IMR-90 (cell line): ENCODE measurements around the gene MRS2. TPM values are rescaled to one million over a fixed set of nuclear protein-coding genes. Genes with fewer than 3 reads are reported as not detected.

Experiments used
- ATAC-seq: fragments of 200-7000 bp; cut with Tn5 transposase; 2 replicates; pipeline ENCODE4 v1.9.1; 2020; ENCODE audit warnings: low read depth, mild to moderate bottlenecking, moderate library complexity
- BruUV-seq: library from RNA; stranded (reverse); fragments of 400-500 nt; replicated peaks from 2 replicates; lab custom pipeline; 2021; lab: Mats Ljungman, UMichigan
- CTCF ChIA-PET: fragments of 300-600 bp; formaldehyde crosslinking; extraction: SDS; loops from one replicate; lab custom pipeline; 2021; ENCODE audit warnings: antibody characterized with exemption; lab: Yijun Ruan, JAX
- POLR2A ChIA-PET: fragments of 300-600 bp; sonication (Branson Sonifier 250); formaldehyde crosslinking; loops from one replicate; lab custom pipeline; 2022; ENCODE audit warnings: antibody characterized with exemption; ENCODE audit not compliant: unreplicated experiment; lab: Charles Lee
- DNase-seq: peaks from one replicate; pipeline ENCODE4 v3.0.0; 2013
- H2AFZ ChIP-seq: replicated peaks from 2 replicates; pipeline ENCODE3; 2013; ENCODE audit warnings: low read length, mild to moderate bottlenecking; ENCODE audit not compliant: poor library complexity
- H2AK5ac ChIP-seq: 2 replicates; pipeline ENCODE4 v1.6.1; 2013; ENCODE audit warnings: low read depth, low read length, inconsistent platforms
- H2AK9ac ChIP-seq: replicated peaks from 2 replicates; pipeline ENCODE3; 2013; ENCODE audit warnings: mild to moderate bottlenecking, low read depth, low read length, moderate library complexity; ENCODE audit not compliant: poor library complexity
- H2BK120ac ChIP-seq: 2 replicates; pipeline ENCODE4 v1.6.1; 2013; ENCODE audit warnings: low read depth, low read length, inconsistent platforms
- H2BK15ac ChIP-seq: 3 replicates; pipeline ENCODE4 v1.6.1; 2013; ENCODE audit warnings: low read depth, low read length, inconsistent platforms
- H2BK20ac ChIP-seq: 2 replicates; pipeline ENCODE4 v1.6.1; 2013; ENCODE audit warnings: low read depth, mild to moderate bottlenecking, inconsistent platforms, low read length, moderate library complexity
- H2BK5ac ChIP-seq: 2 replicates; pipeline ENCODE4 v1.6.1; 2013; ENCODE audit warnings: mild to moderate bottlenecking, low read depth, low read length, inconsistent platforms; ENCODE audit not compliant: poor library complexity, severe bottlenecking
- H3K14ac ChIP-seq: replicated peaks from 2 replicates; pipeline ENCODE4 v1.6.1; 2013; ENCODE audit warnings: low read depth, low read length, inconsistent platforms
- H3K18ac ChIP-seq: 2 replicates; pipeline ENCODE4 v1.6.1; 2013; ENCODE audit warnings: low read depth, low read length, control low read depth
- H3K23ac ChIP-seq: 2 replicates; pipeline ENCODE4 v1.6.1; 2013; ENCODE audit warnings: low read depth, low read length, inconsistent platforms
- H3K27ac ChIP-seq: 2 replicates; pipeline ENCODE4 v1.5.1; 2013; ENCODE audit warnings: mild to moderate bottlenecking, control low read depth, low read length; ENCODE audit not compliant: insufficient read depth
- H3K27me3 ChIP-seq: 2 replicates; pipeline ENCODE4 v1.6.1; 2013; ENCODE audit warnings: low read length; ENCODE audit not compliant: control insufficient read depth, insufficient read depth
- H3K36me3 ChIP-seq: 2 replicates; pipeline ENCODE4 v1.6.1; 2013; ENCODE audit warnings: low read length, mixed read lengths; ENCODE audit not compliant: control insufficient read depth, insufficient read depth
- H3K4ac ChIP-seq: 2 replicates; pipeline ENCODE4 v1.6.1; 2013; ENCODE audit warnings: low read depth, low read length, inconsistent platforms
- H3K4me1 ChIP-seq: 2 replicates; pipeline ENCODE4 v1.6.1; 2013; ENCODE audit warnings: low read length, mixed read lengths; ENCODE audit not compliant: control insufficient read depth, insufficient read depth
- H3K4me2 ChIP-seq: 2 replicates; pipeline ENCODE4 v1.6.1; 2013; ENCODE audit warnings: low read depth, mild to moderate bottlenecking, control low read depth, low read length, moderate library complexity
- H3K4me3 ChIP-seq: 2 replicates; pipeline ENCODE4 v1.5.1; 2013; ENCODE audit warnings: low read depth, mild to moderate bottlenecking, control low read depth, low read length, moderate library complexity; ENCODE audit not compliant: insufficient read depth
- H3K56ac ChIP-seq: 2 replicates; pipeline ENCODE4 v1.6.1; 2013; ENCODE audit warnings: low read length, inconsistent platforms; ENCODE audit not compliant: insufficient read depth; ENCODE audit errors: extremely low read depth
- H3K79me1 ChIP-seq, 2 experiments: 2 replicates each; pipeline ENCODE4 v1.6.1; 2013; ENCODE audit warnings: low read length in 2 of 2, inconsistent platforms in 1 of 2, low read depth in 1 of 2
- H3K9ac ChIP-seq: 2 replicates; pipeline ENCODE4 v1.6.1; 2013; ENCODE audit warnings: low read depth, low read length, control low read depth
- H3K9me1 ChIP-seq: 2 replicates; pipeline ENCODE4 v1.6.1; 2013; ENCODE audit warnings: low read length, inconsistent platforms; ENCODE audit not compliant: insufficient read depth
- H3K9me3 ChIP-seq: 2 replicates; pipeline ENCODE4 v1.6.1; 2013; ENCODE audit warnings: low read length; ENCODE audit not compliant: control insufficient read depth, insufficient read depth
- H4K20me1 ChIP-seq: 2 replicates; pipeline ENCODE4 v1.6.1; 2013; ENCODE audit warnings: low read length, inconsistent platforms; ENCODE audit not compliant: insufficient read depth
- H4K5ac ChIP-seq: 2 replicates; pipeline ENCODE4 v1.6.1; 2013; ENCODE audit warnings: mild to moderate bottlenecking, low read depth, low read length, control low read depth
- H4K8ac ChIP-seq, 2 experiments: 2 replicates each; pipeline ENCODE4 v1.6.1; 2013; ENCODE audit warnings: low read depth in 2 of 2, low read length in 2 of 2, control low read depth in 1 of 2, inconsistent platforms in 1 of 2
- H4K91ac ChIP-seq: 2 replicates; pipeline ENCODE4 v1.6.1; 2013; ENCODE audit warnings: low read depth, low read length, inconsistent platforms; ENCODE audit not compliant: insufficient read depth
- CEBPB ChIP-seq: IDR thresholded peaks from 2 replicates; pipeline ENCODE4 v1.6.1; 2012; ENCODE audit warnings: low read depth, low read length, improper control_type of control experiment
- WGBS, 2 experiments: methylation state at CpG; one replicate each; pipeline versions ENCODE4 v1.1.5 to v1.1.7; 2013; ENCODE audit warnings: missing lambda C conversion rate in 2 of 2; ENCODE audit not compliant: insufficient read length in 1 of 2; ENCODE audit errors: extremely low coverage in 2 of 2; 5-methylcytosine and 5-hydroxymethylcytosine counted together
- dilution Hi-C: fragments of 300-500 bp; cut with HindIII; formaldehyde crosslinking; loops from one replicate; pipeline ENCODE4 v1.14.3; 2018; ENCODE audit warnings: low sequenced_read_pairs; ENCODE audit not compliant: unreplicated experiment
- in situ Hi-C: fragments of 300-500 bp; cut with MboI; formaldehyde crosslinking; loops from 3 replicates; pipeline ENCODE4 v1.14.3; 2019; ENCODE audit warnings: low sequenced_read_pairs, inconsistent platforms, mixed read lengths
- intact Hi-C: fragments of 100-400 bp; cut with micrococcal nuclease; formaldehyde crosslinking; loops from 2 replicates; pipeline ENCODE4 v1.10.0; 2022
- polyA plus RNA-seq, 3 experiments: library from polyadenylated mRNA; depleted of rRNA; stranded (reverse); fragments of >200 nt; gene quantifications; 2 replicates each; pipeline ENCODE4 v1.2.3, GENCODE V29; 2012; ENCODE audit warnings: low replicate concordance in 1 of 3
- total RNA-seq: library from RNA; depleted of rRNA; stranded (reverse); fragments of >200 nt; gene quantifications from 2 replicates; pipeline ENCODE4 v1.2.3, GENCODE V29; 2012
- TF ChIP-seq, protein P1 (sequence below): fragments of 150-350 bp; IDR thresholded peaks from 2 replicates; pipeline ENCODE4 v1.6.1; 2017; ENCODE audit warnings: mild to moderate bottlenecking, antibody characterized with exemption, low read length, low read depth

The MRS2 gene
- total and polyA plus RNA-seq, 2 of the 4 experiments (the other 2 are of a cell fraction), result 8.8 to 11.1 TPM

GRCh38 chr6:24401458-24401857 lies 1.3 kb upstream of the MRS2 start:
- ChIA-PET CTCF (no interaction called here), POLR2A (no interaction called here)
- peaks cover 10 to 27% of the 10 kb centered on the region in 2 experiments for H3K79me1 ChIP-seq
- H3K4me1 ChIP-seq, result no peaks in the 10 kb centered on the region; the same call in 1 of the 2 replicates
- in situ Hi-C loops (no loop called here), intact Hi-C loops (no loop called here), dilution Hi-C loops (no loop called here)
- no peak overlapping the region for H2AFZ ChIP-seq
- no peak overlapping the region for H4K5ac ChIP-seq
- peaks cover 3% of the 10 kb centered on the region; the same call in 1 of the 2 replicates for H3K36me3 ChIP-seq
- H3K4ac ChIP-seq, result no peak overlapping the region
- no peak overlapping the region for H2BK15ac ChIP-seq
- no peak overlapping the region for H2BK5ac ChIP-seq
- H2BK120ac ChIP-seq, result no peak overlapping the region
- peaks cover 2% of the 10 kb centered on the region; the same call in 1 of the 2 replicates for H3K9me1 ChIP-seq
- no peaks in the 10 kb centered on the region for H3K27me3 ChIP-seq
- no peak overlapping the region for H3K56ac ChIP-seq
- no peak overlapping the region for H3K4me3 ChIP-seq
- no peaks in the 10 kb centered on the region; the same call in 1 of the 2 replicates for H3K9me3 ChIP-seq
- WGBS, 2 experiments, result no CpG with 5 or more reads among the region's 4 CpGs
- DNase-seq, result no peak
- H3K23ac ChIP-seq, result no peak overlapping the region
- H2AK5ac ChIP-seq, result no peak overlapping the region
- H3K4me2 ChIP-seq, result no peak overlapping the region
- H3K27ac ChIP-seq, result no peak overlapping the region
- H4K8ac ChIP-seq, result no peak overlapping the region
- TF ChIP-seq CEBPB, result no peak
- TF ChIP-seq, protein P1, sequence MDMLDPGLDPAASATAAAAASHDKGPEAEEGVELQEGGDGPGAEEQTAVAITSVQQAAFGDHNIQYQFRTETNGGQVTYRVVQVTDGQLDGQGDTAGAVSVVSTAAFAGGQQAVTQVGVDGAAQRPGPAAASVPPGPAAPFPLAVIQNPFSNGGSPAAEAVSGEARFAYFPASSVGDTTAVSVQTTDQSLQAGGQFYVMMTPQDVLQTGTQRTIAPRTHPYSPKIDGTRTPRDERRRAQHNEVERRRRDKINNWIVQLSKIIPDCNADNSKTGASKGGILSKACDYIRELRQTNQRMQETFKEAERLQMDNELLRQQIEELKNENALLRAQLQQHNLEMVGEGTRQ, result no peak
- H4K20me1 ChIP-seq, result no peaks in the 10 kb centered on the region; the same call in 1 of the 2 replicates
- H4K91ac ChIP-seq, result no peak overlapping the region
- BruUV-seq, result no TSS peak
- ATAC-seq, result no peak
- H3K18ac ChIP-seq, result no peak overlapping the region
- no peak overlapping the region for H3K9ac ChIP-seq
- H2BK20ac ChIP-seq, result no peak overlapping the region
- no peak overlapping the region for H3K14ac ChIP-seq
- no peak overlapping the region for H2AK9ac ChIP-seq
